IMR-90 (cell line): ENCODE data around the gene TAF4.

Source experiments
- CEBPB ChIP-seq: IDR thresholded peaks from 2 replicates; pipeline ENCODE4 v1.6.1; 2012; ENCODE audit warnings: low read depth, low read length, improper control_type of control experiment
- CTCF ChIP-seq: conservative IDR thresholded peaks from 2 replicates; pipeline ENCODE4 v1.5.1; 2012; ENCODE audit warnings: mild to moderate bottlenecking, low read depth, low read length, improper control_type of control experiment
- ELK1 ChIP-seq: fragments of 150-350 bp; IDR thresholded peaks from 2 replicates; pipeline ENCODE4 v1.6.1; 2016; ENCODE audit warnings: low read depth, mild to moderate bottlenecking, low read length, moderate library complexity, borderline replicate concordance
- MAZ ChIP-seq: IDR thresholded peaks from 2 replicates; pipeline ENCODE4 v1.6.1; 2012; ENCODE audit warnings: low read depth, mild to moderate bottlenecking, low read length, improper control_type of control experiment, moderate library complexity, borderline replicate concordance
- MXI1 ChIP-seq: IDR thresholded peaks from 2 replicates; pipeline ENCODE4 v1.6.1; 2012; ENCODE audit warnings: low read depth, mild to moderate bottlenecking, low read length, moderate library complexity, borderline replicate concordance
- POLR2A ChIP-seq: IDR thresholded peaks from 2 replicates; pipeline ENCODE4 v1.6.1; 2012; ENCODE audit warnings: mild to moderate bottlenecking, low read depth, low read length
- RCOR1 ChIP-seq: IDR thresholded peaks from 2 replicates; pipeline ENCODE4 v1.6.1; 2012; ENCODE audit warnings: mild to moderate bottlenecking, low read length, improper control_type of control experiment; ENCODE audit not compliant: insufficient replicate concordance
- SMC3 ChIP-seq: fragments of 150-350 bp; IDR thresholded peaks from 2 replicates; pipeline ENCODE4 v1.6.1; 2016; ENCODE audit warnings: low read depth, mild to moderate bottlenecking, antibody characterized with exemption, low read length, moderate library complexity
- USF2 ChIP-seq: fragments of 150-350 bp; IDR thresholded peaks from 2 replicates; pipeline ENCODE4 v1.6.1; 2017; ENCODE audit warnings: mild to moderate bottlenecking, antibody characterized with exemption, low read length, low read depth

GRCh38 chr20:62103508-62104233 is 38.0 kb upstream of the TAF4 start:
- no peak for TF ChIP-seq USF2
- no peak for TF ChIP-seq RCOR1
- no peak for TF ChIP-seq CTCF
- no peak for TF ChIP-seq POLR2A
- no peak for TF ChIP-seq MAZ
- no peak for TF ChIP-seq CEBPB
- TF ChIP-seq SMC3, result no peak
- TF ChIP-seq MXI1, result no peak
- no peak for TF ChIP-seq ELK1
